GM23338 (cell line): ENCODE data around the gene USP32. TPM values are rescaled to one million over a fixed set of nuclear protein-coding genes. Genes with fewer than 3 reads are reported as not detected.

ENCODE experiments used
- ATAC-seq: fragments of 200-7000 bp; cut with Tn5 transposase; 3 replicates; pipeline ENCODE4 v1.9.1; 2020
- DNase-seq: peaks from one replicate; pipeline ENCODE4 v3.0.0-alpha.2; 2015; ENCODE audit warnings: low spot score
- H2AFZ ChIP-seq: fragments of 200-600 bp; sonication (generic); 2 replicates; pipeline ENCODE4 v1.8.0; 2016; ENCODE audit warnings: antibody characterized with exemption, mild to moderate bottlenecking, moderate library complexity
- H3F3A ChIP-seq: fragments of 200-600 bp; sonication (generic); replicated peaks from 2 replicates; pipeline ENCODE4 v1.8.0; 2017; ENCODE audit warnings: antibody characterized with exemption, mixed run types, low read depth
- H3K27ac ChIP-seq: fragments of 200-600 bp; sonication (generic); 2 replicates; pipeline ENCODE4 v1.6.1; 2016; ENCODE audit warnings: low read depth
- H3K27me3 ChIP-seq: fragments of 200-600 bp; sonication (generic); 2 replicates; pipeline ENCODE4 v1.8.0; 2016; ENCODE audit warnings: mild to moderate bottlenecking, mixed run types, moderate library complexity; ENCODE audit not compliant: insufficient read depth
- H3K36me3 ChIP-seq: fragments of 200-600 bp; sonication (generic); 2 replicates; pipeline ENCODE4 v1.8.0; 2016; ENCODE audit warnings: mild to moderate bottlenecking; ENCODE audit not compliant: insufficient read depth
- H3K4me1 ChIP-seq: fragments of 200-600 bp; sonication (generic); 2 replicates; pipeline ENCODE4 v1.8.0; 2016; ENCODE audit warnings: mild to moderate bottlenecking, moderate library complexity; ENCODE audit not compliant: insufficient read depth
- H3K4me2 ChIP-seq: fragments of 200-600 bp; sonication (generic); 2 replicates; pipeline ENCODE4 v1.7.1; 2017; ENCODE audit warnings: mixed run types
- H3K4me3 ChIP-seq: fragments of 200-600 bp; sonication (generic); 2 replicates; pipeline ENCODE4 v1.6.1; 2016; ENCODE audit warnings: mixed run types
- H3K79me2 ChIP-seq: fragments of 200-600 bp; sonication (generic); replicated peaks from 2 replicates; pipeline ENCODE4 v1.8.0; 2017; ENCODE audit warnings: mild to moderate bottlenecking; ENCODE audit not compliant: insufficient read depth
- H3K9me2 ChIP-seq: fragments of 200-600 bp; sonication (generic); 2 replicates; pipeline ENCODE4 v1.8.0; 2017; ENCODE audit not compliant: insufficient read depth
- H4K20me1 ChIP-seq: fragments of 200-600 bp; sonication (generic); replicated peaks from 2 replicates; pipeline ENCODE4 v1.8.0; 2017; ENCODE audit warnings: mild to moderate bottlenecking; ENCODE audit not compliant: insufficient read depth
- H3K27ac Mint-ChIP-seq: 2 replicates; pipeline ENCODE4 v1.8.0; 2020; ENCODE audit warnings: inconsistent platforms, mild to moderate bottlenecking, moderate library complexity, mixed read lengths
- H3K27me3 Mint-ChIP-seq: 3 replicates; pipeline ENCODE4 v1.8.0; 2022; ENCODE audit warnings: low read depth, mild to moderate bottlenecking, moderate library complexity, mixed read lengths, inconsistent platforms; ENCODE audit not compliant: insufficient read depth, poor library complexity
- H3K36me3 Mint-ChIP-seq: 3 replicates; pipeline ENCODE4 v1.8.0; 2021; ENCODE audit warnings: low read depth, mild to moderate bottlenecking, inconsistent platforms, moderate library complexity, mixed read lengths
- H3K4me1 Mint-ChIP-seq: 3 replicates; pipeline ENCODE4 v1.8.0; 2020; ENCODE audit warnings: mild to moderate bottlenecking, inconsistent platforms, mixed read lengths
- H3K4me3 Mint-ChIP-seq: 3 replicates; pipeline ENCODE4 v1.8.0; 2021; ENCODE audit warnings: moderate library complexity, mild to moderate bottlenecking, inconsistent platforms, mixed read lengths
- H3K9me3 Mint-ChIP-seq: 3 replicates; pipeline ENCODE4 v1.8.0; 2020; ENCODE audit warnings: moderate library complexity, mild to moderate bottlenecking, inconsistent platforms, mixed read lengths
- CTCF ChIP-seq, 2 experiments: fragments of 200-600 bp in 1 of 2; sonication (generic) in 1 of 2; conservative IDR thresholded peaks; 2 replicates each; pipeline versions ENCODE4 v1.5.1 to v1.6.1; 2016 to 2017; ENCODE audit warnings: antibody characterized with exemption in 2 of 2, low read depth in 2 of 2, mild to moderate bottlenecking in 2 of 2, moderate library complexity in 1 of 2
- EZH2phosphoT487 ChIP-seq: fragments of 200-600 bp; sonication (generic); IDR thresholded peaks from one replicate; pipeline ENCODE4 v1.8.1; 2018; ENCODE audit warnings: antibody characterized with exemption; ENCODE audit not compliant: unreplicated experiment
- REST ChIP-seq: IDR thresholded peaks from one replicate; pipeline ENCODE4 v1.6.1; 2018; ENCODE audit warnings: antibody characterized with exemption; ENCODE audit not compliant: unreplicated experiment
- ZNF462 ChIP-seq: fragments of 250-450 bp; sonication (Bioruptor Pico); IDR thresholded peaks from 2 replicates; pipeline ENCODE4 v1.5.0; 2020; ENCODE audit warnings: mild to moderate bottlenecking, moderate library complexity
- polyA plus RNA-seq: library from polyadenylated mRNA; unstranded; fragments of >200 nt; fragmentation: Nextera tagmentation; extraction: Ambion mirVana; gene quantifications from 2 replicates; pipeline ENCODE4 v1.2.1, GENCODE V29; 2016
- total RNA-seq: library from RNA; depleted of rRNA; stranded (reverse); fragments of >200 nt; shearing (Covaris generic); gene quantifications from 2 replicates; pipeline ENCODE4 v1.2.3, GENCODE V29; 2014

Gene USP32
- total and polyA plus RNA-seq, 2 experiments from 2014 or later, result 43.6 to 129 TPM

GRCh38 chr17:60318326-60318725, 73.6 kb downstream of the USP32 start:
- no peak overlapping the region for H3K4me2 ChIP-seq
- no peaks in the 10 kb centered on the region for H3K9me3 Mint-ChIP-seq
- no peaks in the 10 kb centered on the region; the same call in 2 of the 3 replicates for H3K36me3 Mint-ChIP-seq
- no peak overlapping the region for H2AFZ ChIP-seq
- H3K4me3 Mint-ChIP-seq, result no peak overlapping the region
- TF ChIP-seq REST (no peak), CTCF (conservative IDR thresholded peaks at IDR 0.05; ENCODE audit: low read depth in 2 of 2) (no peak), EZH2phosphoT487 (no peak), ZNF462 (CRISPR knock-in tag) (no peak)
- peak overlapping the region; percentile 56; the same call in 1 of the 2 replicates for H3K27ac Mint-ChIP-seq
- H3F3A ChIP-seq, result no peaks in the 10 kb centered on the region
- H3K27me3 ChIP-seq, result no peaks in the 10 kb centered on the region
- no peaks in the 10 kb centered on the region for H3K9me2 ChIP-seq
- peaks cover 27% of the 10 kb centered on the region for H3K4me1 Mint-ChIP-seq
- ATAC-seq, result no peak
- H3K4me1 ChIP-seq, result peaks cover 18% of the 10 kb centered on the region
- H3K79me2 ChIP-seq, result peaks cover 100% of the 10 kb centered on the region
- peaks cover 44% of the 10 kb centered on the region for H4K20me1 ChIP-seq
- H3K36me3 ChIP-seq, result no peaks in the 10 kb centered on the region
- no peak overlapping the region for H3K4me3 ChIP-seq
- H3K27me3 Mint-ChIP-seq, result no peaks in the 10 kb centered on the region
- no peak for DNase-seq
- no peak overlapping the region for H3K27ac ChIP-seq
